Measurements from ENCODE around the gene WDHD1.
"Not testable (repeated sequence)": the region's sequence is repeated elsewhere in the genome, so short reads cannot be mapped to it uniquely, and the experiment has no call there.

WDHD1 gene

GRCh38 chr14:55019968-55020554, 6.8 kb downstream of the WDHD1 start:
- no peaks in the 10 kb centered on the region for H3K9me3 Mint-ChIP-seq
- peaks cover 8% of the 10 kb centered on the region for H3K36me3 Mint-ChIP-seq
- peaks cover 22% of the 10 kb centered on the region for H3K4me1 Mint-ChIP-seq
- no peak overlapping the region for H3K4me3 Mint-ChIP-seq
- peak overlapping the region; percentile 56 for H3K27ac Mint-ChIP-seq
- H3K27me3 Mint-ChIP-seq, result no peaks in the 10 kb centered on the region

- Mint-ChIP-seq H3K36me3 (peaks cover 14% of the 10 kb centered on the region), H3K4me3 (no peak overlapping the region), H3K27ac (no peak overlapping the region)
These were observed 11.9 kb downstream of the WDHD1 start for GRCh38 chr14:55015006-55015405.

GRCh38 chr14:55005071-55005470, 21.8 kb downstream of the WDHD1 start:
- Mint-ChIP-seq H3K27ac (no peak overlapping the region), H3K27me3 (no peaks in the 10 kb centered on the region), H3K4me1 (no peaks in the 10 kb centered on the region), H3K4me3 (no peak overlapping the region), H3K36me3 (peaks cover 17% of the 10 kb centered on the region), H3K9me3 (no peaks in the 10 kb centered on the region)

More at GRCh38 chr14:55015006-55015405, 11.9 kb downstream of the WDHD1 start:
- H3K4me1 Mint-ChIP-seq, result peaks cover 2% of the 10 kb centered on the region
- H3K27me3 Mint-ChIP-seq, result no peaks in the 10 kb centered on the region
- H3K9me3 Mint-ChIP-seq, result no peaks in the 10 kb centered on the region

- H3K27me3 Mint-ChIP-seq, result no peaks in the 10 kb centered on the region
- peaks cover 16% of the 10 kb centered on the region for H3K36me3 Mint-ChIP-seq
- H3K9me3 Mint-ChIP-seq, result no peaks in the 10 kb centered on the region
- H3K4me1 Mint-ChIP-seq, result no peaks in the 10 kb centered on the region
- no peak overlapping the region for H3K4me3 Mint-ChIP-seq
- H3K27ac Mint-ChIP-seq, result no peak overlapping the region
These were observed 26.5 kb downstream of the WDHD1 start for GRCh38 chr14:55000381-55000780.

- Mint-ChIP-seq H3K4me1 (no peaks in the 10 kb centered on the region), H3K27ac (no peak overlapping the region), H3K4me3 (no peak overlapping the region), H3K36me3 (peaks cover 19% of the 10 kb centered on the region), H3K9me3 (no peaks in the 10 kb centered on the region), H3K27me3 (no peaks in the 10 kb centered on the region)
These were observed 41.7 kb downstream of the WDHD1 start for GRCh38 chr14:54985156-54985555.

GRCh38 chr14:54981698-54982097, 45.2 kb downstream of the WDHD1 start:
- Mint-ChIP-seq H3K27ac (no peak overlapping the region), H3K36me3 (peaks cover 13% of the 10 kb centered on the region), H3K4me1 (no peaks in the 10 kb centered on the region), H3K4me3 (no peak overlapping the region), H3K27me3 (no peaks in the 10 kb centered on the region), H3K9me3 (no peaks in the 10 kb centered on the region)

GRCh38 chr14:54979039-54979438, 47.9 kb downstream of the WDHD1 start:
- Mint-ChIP-seq H3K4me1 (no peaks in the 10 kb centered on the region), H3K36me3 (peaks cover 8% of the 10 kb centered on the region), H3K9me3 (no peaks in the 10 kb centered on the region), H3K27me3 (no peaks in the 10 kb centered on the region), H3K27ac (no peak overlapping the region), H3K4me3 (no peak overlapping the region)

- Mint-ChIP-seq H3K36me3 (peaks cover 5% of the 10 kb centered on the region), H3K4me1 (no peaks in the 10 kb centered on the region), H3K27me3 (no peaks in the 10 kb centered on the region), H3K4me3 (no peak overlapping the region), H3K27ac (no peak overlapping the region), H3K9me3 (no peaks in the 10 kb centered on the region)
These were observed 50.6 kb downstream of the WDHD1 start for GRCh38 chr14:54976316-54976715.

- Mint-ChIP-seq H3K36me3 (peaks cover 5% of the 10 kb centered on the region), H3K4me3 (no peak overlapping the region), H3K27ac (no peak overlapping the region), H3K4me1 (no peaks in the 10 kb centered on the region), H3K9me3 (no peaks in the 10 kb centered on the region), H3K27me3 (no peaks in the 10 kb centered on the region)
These were observed 51.0 kb downstream of the WDHD1 start for GRCh38 chr14:54975856-54976255.

- no peaks in the 10 kb centered on the region for H3K4me1 Mint-ChIP-seq
- peaks cover 6% of the 10 kb centered on the region for H3K36me3 Mint-ChIP-seq
- no peak overlapping the region for H3K27ac Mint-ChIP-seq
- H3K9me3 Mint-ChIP-seq, result no peaks in the 10 kb centered on the region
- H3K4me3 Mint-ChIP-seq, result no peak overlapping the region
- no peaks in the 10 kb centered on the region for H3K27me3 Mint-ChIP-seq
These were observed 52.0 kb downstream of the WDHD1 start for GRCh38 chr14:54974788-54975414.

GRCh38 chr14:54967496-54967895, 59.4 kb downstream of the WDHD1 start:
- Mint-ChIP-seq H3K27ac (no peak overlapping the region), H3K4me1 (no peaks in the 10 kb centered on the region), H3K27me3 (no peaks in the 10 kb centered on the region), H3K36me3 (peaks cover 12% of the 10 kb centered on the region), H3K4me3 (no peak overlapping the region), H3K9me3 (no peaks in the 10 kb centered on the region)

GRCh38 chr14:54955143-54955542, 71.8 kb downstream of the WDHD1 start:
- H3K36me3 Mint-ChIP-seq, result peaks cover 13% of the 10 kb centered on the region
- H3K9me3 Mint-ChIP-seq, result no peaks in the 10 kb centered on the region
- no peaks in the 10 kb centered on the region for H3K4me1 Mint-ChIP-seq
- H3K27me3 Mint-ChIP-seq, result no peaks in the 10 kb centered on the region
- no peak overlapping the region for H3K27ac Mint-ChIP-seq
- H3K4me3 Mint-ChIP-seq, result no peak overlapping the region

- not testable (repeated sequence) for H3K27me3 Mint-ChIP-seq, H3K4me3 Mint-ChIP-seq, H3K9me3 Mint-ChIP-seq, H3K27ac Mint-ChIP-seq, H3K4me1 Mint-ChIP-seq
- H3K36me3 Mint-ChIP-seq, result peaks cover 12% of the 10 kb centered on the region
These were observed 73.3 kb downstream of the WDHD1 start for GRCh38 chr14:54953609-54954008.

- not testable (repeated sequence) for H3K27me3 Mint-ChIP-seq, H3K4me3 Mint-ChIP-seq
These were observed 74.1 kb downstream of the WDHD1 start for GRCh38 chr14:54952803-54953202.

GRCh38 chr14:54947230-54947629, 79.7 kb downstream of the WDHD1 start:
- Mint-ChIP-seq H3K4me3 (peak overlapping the region; percentile 15), H3K36me3 (peaks cover 12% of the 10 kb centered on the region), H3K9me3 (no peaks in the 10 kb centered on the region), H3K27me3 (no peaks in the 10 kb centered on the region), H3K4me1 (peaks cover 3% of the 10 kb centered on the region), H3K27ac (no peak overlapping the region)

More at GRCh38 chr14:54952803-54953202, 74.1 kb downstream of the WDHD1 start:
- H3K27ac Mint-ChIP-seq, H3K36me3 Mint-ChIP-seq, H3K4me1 Mint-ChIP-seq, H3K9me3 Mint-ChIP-seq: not testable (repeated sequence)

- no peaks in the 10 kb centered on the region for H3K9me3 Mint-ChIP-seq
- no peak overlapping the region for H3K4me3 Mint-ChIP-seq
- no peaks in the 10 kb centered on the region for H3K27me3 Mint-ChIP-seq
- no peak overlapping the region for H3K27ac Mint-ChIP-seq
- peaks cover 3% of the 10 kb centered on the region for H3K4me1 Mint-ChIP-seq
- H3K36me3 Mint-ChIP-seq, result peaks cover 12% of the 10 kb centered on the region
These were observed 80.4 kb downstream of the WDHD1 start for GRCh38 chr14:54946500-54946899.
